NB4 (cell line): ENCODE results near the gene NRCAM.

Source experiments
- DNase-seq: peaks from one replicate; pipeline ENCODE4 v3.0.0; 2010; ENCODE audit warnings: low read depth
- H3K4me3 ChIP-seq: one replicate; pipeline ENCODE4 v1.5.1; 2011; ENCODE audit warnings: mild to moderate bottlenecking, low read depth, low read length, moderate library complexity
- CTCF ChIP-seq: IDR thresholded peaks from one replicate; pipeline ENCODE4 v1.5.1; 2012; ENCODE audit warnings: low read depth, low read length
- MAX ChIP-seq: IDR thresholded peaks from 2 replicates; pipeline ENCODE4 v1.6.1; 2011; ENCODE audit warnings: low read depth, low read length
- MYC ChIP-seq: IDR thresholded peaks from 2 replicates; pipeline ENCODE4 v1.6.1; 2011; ENCODE audit warnings: low read depth, low read length
- POLR2A ChIP-seq: IDR thresholded peaks from 2 replicates; pipeline ENCODE4 v1.6.1; 2011; ENCODE audit warnings: mild to moderate bottlenecking; ENCODE audit not compliant: insufficient read length; ENCODE audit errors: extremely low read depth

NRCAM gene

GRCh38 chr7:108164946-108165345 lies 291.3 kb downstream of the NRCAM start:
- no peak for TF ChIP-seq POLR2A
- TF ChIP-seq MYC: no peak
- TF ChIP-seq CTCF: no peak
- no peak for TF ChIP-seq MAX
- no peak for DNase-seq
- no peak overlapping the region for H3K4me3 ChIP-seq

- no peak for TF ChIP-seq POLR2A
- no peak for TF ChIP-seq MYC
- TF ChIP-seq MAX: no peak
- TF ChIP-seq CTCF: no peak
Measured at GRCh38 chr7:108164342-108164741, 291.9 kb downstream of the NRCAM start.

GRCh38 chr7:108158776-108159175 lies 297.5 kb downstream of the NRCAM start:
- no peak overlapping the region for H3K4me3 ChIP-seq
- no peak for DNase-seq
- TF ChIP-seq MYC (no peak), MAX (no peak), CTCF (no peak), POLR2A (no peak)

More at GRCh38 chr7:108164342-108164741, 291.9 kb downstream of the NRCAM start:
- no peak overlapping the region for H3K4me3 ChIP-seq
- no peak for DNase-seq

GRCh38 chr7:108157606-108158335 lies 298.5 kb downstream of the NRCAM start:
- DNase-seq: no peak
- TF ChIP-seq MYC: no peak
- no peak for TF ChIP-seq POLR2A
- no peak for TF ChIP-seq CTCF
- no peak for TF ChIP-seq MAX
- no peak overlapping the region for H3K4me3 ChIP-seq

GRCh38 chr7:108156897-108157605 lies 299.2 kb downstream of the NRCAM start:
- DNase-seq: no peak
- no peak overlapping the region for H3K4me3 ChIP-seq
- TF ChIP-seq CTCF: no peak
- no peak for TF ChIP-seq MYC
- TF ChIP-seq POLR2A: no peak
- TF ChIP-seq MAX: no peak
